GM23248 (cell line): Measurements from ENCODE around the gene ABCC6.

Experiments
- EZH2 ChIP-seq: fragments of 200-600 bp; sonication (generic); IDR thresholded peaks from 2 replicates; pipeline ENCODE4 v1.6.1; 2018; ENCODE audit warnings: antibody characterized with exemption, mild to moderate bottlenecking; ENCODE audit not compliant: insufficient read depth, poor library complexity, severe bottlenecking
- EZH2phosphoT487 ChIP-seq: fragments of 200-600 bp; sonication (generic); IDR thresholded peaks from 2 replicates; pipeline ENCODE4 v1.6.1; 2018; ENCODE audit warnings: antibody characterized with exemption, moderate library complexity, mild to moderate bottlenecking, low read depth; ENCODE audit not compliant: insufficient read depth

DNA sequence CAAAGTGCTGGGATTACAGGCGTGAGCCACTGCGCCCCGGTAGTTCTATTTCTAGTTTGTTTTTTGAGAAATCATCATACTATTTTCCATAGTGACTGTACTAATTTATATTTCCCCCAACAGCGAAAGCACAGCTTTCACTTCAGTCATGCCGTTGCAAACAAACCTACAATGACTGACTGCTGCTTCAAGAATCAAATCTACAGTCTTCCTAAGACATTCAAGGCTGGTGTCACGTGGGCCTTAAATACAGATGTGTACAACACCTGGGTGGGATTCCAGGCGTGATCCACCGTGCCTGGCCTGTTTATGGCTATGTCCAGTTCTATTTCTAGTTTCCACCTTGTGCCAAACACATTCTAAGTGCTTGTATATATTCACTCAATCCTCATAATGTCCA lies 72.0 kb downstream of the ABCC6 start:
- TF ChIP-seq EZH2 (no peak), EZH2phosphoT487 (no peak)
